Psoas muscle (tissue), 8 donors: ENCODE data around the gene PLSCR1. TPM values are rescaled to one million over a fixed set of nuclear protein-coding genes. Genes with fewer than 3 reads are reported as not detected.

ENCODE experiments used
- ATAC-seq, 4 donors: fragments of 200-7000 bp; cut with Tn5 transposase; one replicate each; pipeline ENCODE4 v1.9.1; 2020; ENCODE audit warnings: moderate library complexity in 3 of 4, mild to moderate bottlenecking in 2 of 4
- DNase-seq, 2 donors: peaks; one replicate each; pipeline ENCODE4 v3.0.0-alpha.2; 2020
- H3K27ac ChIP-seq: fragments of 200-600 bp; one replicate; pipeline ENCODE4 v1.8.0; 2022
- H3K27me3 ChIP-seq, 3 donors: fragments of 200-600 bp in 1 of 3; one replicate each; pipeline versions ENCODE4 v1.6.1 to v1.8.0; 2013 to 2022; ENCODE audit warnings: low read length in 2 of 3, mild to moderate bottlenecking in 2 of 3, moderate library complexity in 1 of 3; ENCODE audit not compliant: insufficient read depth in 3 of 3
- H3K36me3 ChIP-seq, 2 donors: fragments of 200-600 bp in 1 of 2; one replicate each; pipeline versions ENCODE4 v1.6.1 to v1.8.0; 2013 to 2022; ENCODE audit warnings: low read depth in 1 of 2, mild to moderate bottlenecking in 1 of 2, moderate library complexity in 1 of 2; ENCODE audit not compliant: insufficient read depth in 1 of 2
- H3K4me1 ChIP-seq: fragments of 200-600 bp; one replicate; pipeline ENCODE4 v1.8.0; 2022
- H3K4me3 ChIP-seq: fragments of 200-600 bp; one replicate; pipeline ENCODE4 v1.8.0; 2022; ENCODE audit warnings: mild to moderate bottlenecking
- H3K9me3 ChIP-seq: fragments of 200-600 bp; one replicate; pipeline ENCODE4 v1.8.0; 2022
- WGBS, 3 donors: extraction: QIAGEN DNeasy Blood & Tissue Kit; methylation state at CpG; one replicate each; pipeline versions ENCODE4 v1.1.6 to v1.1.7; 2013; 5-methylcytosine and 5-hydroxymethylcytosine counted together
- intact Hi-C, 2 donors: fragments of 100-400 bp; cut with DNase I; formaldehyde crosslinking; loops; one replicate each; pipeline versions ENCODE4 v1.11.0 to v1.14.2; 2022
- polyA plus RNA-seq, 3 donors: library from polyadenylated mRNA; stranded (reverse); fragments of 200-250 nt; gene quantifications; one replicate each; pipeline ENCODE4 v1.2.3, GENCODE V29; 2013
- total RNA-seq, 4 donors: library from RNA; stranded (reverse); fragmentation: NEBNext Ultra II Directional in 2 of 4; extraction: Animal tissue kit (Norgen Biotek cat#: 25700) in 2 of 4; gene quantifications; one replicate each; pipeline versions ENCODE4 v1.2.1 to v1.2.4, GENCODE V29; 2021 to 2023
- TF ChIP-seq, protein P1 (sequence below): fragments of 200-600 bp; IDR thresholded peaks from one replicate; pipeline ENCODE4 v1.8.0; 2022; ENCODE audit warnings: antibody characterized with exemption
- donor health status: healthy with polysubstance abuse.
- donor health status: DM: no; HTN: no; CAD: no; lungs with moderate emphysema.
- donor health status: Bipolar disorder and iron deficiency.
- donor health status: healthy.
- donor health status: DM: yes; HTN: yes; CAD: no.
- donor health status: DM: no; HTN: no; CAD: no.
- donor health status: DM: no; HTN: no; CAD: no.
- donor health status: DM: yes; HTN: yes; CAD: no.

The PLSCR1 gene
- total and polyA plus RNA-seq, 7 donors = 7.1 to 31.0 (median 13.1) TPM

GRCh38 chr3:146496251-146496650 is 48.2 kb downstream of the PLSCR1 start:
- H3K27me3 ChIP-seq = peaks cover 0 to 2% (median 0%) of the 10 kb centered on the region in 3 donors
- H3K36me3 ChIP-seq = no peaks in the 10 kb centered on the region
- H3K27ac ChIP-seq = no peak overlapping the region
- ATAC-seq (no peak), DNase-seq (no peak)
- TF ChIP-seq, protein P1, sequence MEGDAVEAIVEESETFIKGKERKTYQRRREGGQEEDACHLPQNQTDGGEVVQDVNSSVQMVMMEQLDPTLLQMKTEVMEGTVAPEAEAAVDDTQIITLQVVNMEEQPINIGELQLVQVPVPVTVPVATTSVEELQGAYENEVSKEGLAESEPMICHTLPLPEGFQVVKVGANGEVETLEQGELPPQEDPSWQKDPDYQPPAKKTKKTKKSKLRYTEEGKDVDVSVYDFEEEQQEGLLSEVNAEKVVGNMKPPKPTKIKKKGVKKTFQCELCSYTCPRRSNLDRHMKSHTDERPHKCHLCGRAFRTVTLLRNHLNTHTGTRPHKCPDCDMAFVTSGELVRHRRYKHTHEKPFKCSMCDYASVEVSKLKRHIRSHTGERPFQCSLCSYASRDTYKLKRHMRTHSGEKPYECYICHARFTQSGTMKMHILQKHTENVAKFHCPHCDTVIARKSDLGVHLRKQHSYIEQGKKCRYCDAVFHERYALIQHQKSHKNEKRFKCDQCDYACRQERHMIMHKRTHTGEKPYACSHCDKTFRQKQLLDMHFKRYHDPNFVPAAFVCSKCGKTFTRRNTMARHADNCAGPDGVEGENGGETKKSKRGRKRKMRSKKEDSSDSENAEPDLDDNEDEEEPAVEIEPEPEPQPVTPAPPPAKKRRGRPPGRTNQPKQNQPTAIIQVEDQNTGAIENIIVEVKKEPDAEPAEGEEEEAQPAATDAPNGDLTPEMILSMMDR = no peak
- H3K9me3 ChIP-seq = no peaks in the 10 kb centered on the region
- 0 to 91% (median 46%) methylated on average over 1 of the region's 1 CpG for WGBS, 3 donors
- no peak overlapping the region for H3K4me3 ChIP-seq
- intact Hi-C loops = no loop called here
- no peaks in the 10 kb centered on the region for H3K4me1 ChIP-seq

GRCh38 chr3:146493761-146494160 is 50.6 kb downstream of the PLSCR1 start:
- TF ChIP-seq, protein P1 = no peak
- Histone ChIP-seq H3K36me3 (no peaks in the 10 kb centered on the region), H3K27ac (no peak overlapping the region), H3K4me1 (no peaks in the 10 kb centered on the region), H3K4me3 (no peak overlapping the region), H3K9me3 (no peaks in the 10 kb centered on the region), H3K27me3 (peaks cover 0 to 2% (median 0%) of the 10 kb centered on the region in 3 donors)
- ATAC-seq (no peak), DNase-seq (no peak)
- intact Hi-C loops = no loop called here
- 62 to 75% (median 71%) methylated on average over 2 of the region's 2 CpGs for WGBS, 3 donors

DNA sequence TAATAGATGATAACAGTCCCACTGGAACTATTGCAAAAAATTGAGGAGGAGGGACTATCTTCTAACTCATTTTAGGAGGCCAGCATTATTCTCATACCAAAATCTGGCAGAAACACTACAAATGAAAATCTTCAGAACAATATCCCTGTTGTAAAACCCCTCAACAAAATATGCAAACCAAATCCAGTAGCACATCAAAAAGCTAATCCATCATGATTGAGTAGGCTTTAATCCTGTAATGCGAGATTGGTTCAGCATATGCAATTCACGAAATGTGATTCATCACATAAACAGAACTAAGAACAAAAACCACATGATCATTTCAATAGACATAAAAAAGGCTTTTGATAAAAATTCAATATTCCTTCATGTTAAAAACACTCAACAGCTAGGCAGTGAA is 51.2 kb downstream of the PLSCR1 start:
- H3K36me3 ChIP-seq = no peaks in the 10 kb centered on the region
- TF ChIP-seq, protein P1 = no peak
- H3K27ac ChIP-seq = no peak overlapping the region
- no peaks in the 10 kb centered on the region for H3K9me3 ChIP-seq
- ATAC-seq (no peak), DNase-seq (no peak)
- no peak overlapping the region for H3K4me3 ChIP-seq
- H3K4me1 ChIP-seq = no peaks in the 10 kb centered on the region
- intact Hi-C loops = no loop called here
- 32 to 49% (median 40%) methylated on average over 2 of the region's 2 CpGs for WGBS, 3 donors
- peaks cover 0 to 2% (median 0%) of the 10 kb centered on the region in 3 donors for H3K27me3 ChIP-seq

- ATAC-seq = no peak
- no peak overlapping the region for H3K27ac ChIP-seq
- intact Hi-C loops = no loop called here
Observed at GRCh38 chr3:146491303-146491702, 53.1 kb downstream of the PLSCR1 start.

GRCh38 chr3:146485297-146485696 is 59.1 kb downstream of the PLSCR1 start:
- no peaks in the 10 kb centered on the region for H3K36me3 ChIP-seq
- intact Hi-C loops = no loop called here
- H3K27me3 ChIP-seq = no peaks in the 10 kb centered on the region
- TF ChIP-seq, protein P1 = no peak
- H3K4me3 ChIP-seq = no peak overlapping the region
- H3K27ac ChIP-seq = no peak overlapping the region
- H3K4me1 ChIP-seq = no peaks in the 10 kb centered on the region
- ATAC-seq = no peak
- peaks cover 9% of the 10 kb centered on the region for H3K9me3 ChIP-seq
- DNase-seq = no peak

More at GRCh38 chr3:146491303-146491702, 53.1 kb downstream of the PLSCR1 start:
- Histone ChIP-seq H3K27me3 (peaks cover 0 to 2% (median 0%) of the 10 kb centered on the region in 3 donors), H3K36me3 (no peaks in the 10 kb centered on the region), H3K9me3 (peaks cover 6% of the 10 kb centered on the region), H3K4me3 (no peak overlapping the region), H3K4me1 (no peaks in the 10 kb centered on the region)
- 46 to 90% (median 71%) methylated on average over 2 of the region's 2 CpGs for WGBS, 3 donors
- TF ChIP-seq, protein P1 = no peak
- DNase-seq = no peak
